GM20000 (cell line): Measurements from ENCODE around the gene TXNL1.

ENCODE experiments used
- DNase-seq: peaks from one replicate; pipeline ENCODE4 v3.0.0; 2012; ENCODE audit warnings: low spot score
- CTCF ChIP-seq: IDR thresholded peaks from 2 replicates; pipeline ENCODE4 v1.5.1; 2012; ENCODE audit warnings: mild to moderate bottlenecking, control low read depth; ENCODE audit errors: extremely low read depth, missing control alignments

Gene TXNL1

GRCh38 chr18:56550121-56550520, 88.3 kb downstream of the TXNL1 start:
- no peak for TF ChIP-seq CTCF
- no peak for DNase-seq
